LoVo (cell line): ENCODE results near the gene TSPEAR.
A peak's percentile ranks its signal among the peaks of the same experiment; 100 is the strongest.

Source experiments
- DNase-seq: peaks from one replicate; pipeline ENCODE4 v3.0.0-alpha.2; 2016; ENCODE audit warnings: low spot score

TSPEAR gene

GRCh38 chr21:44515359-44516165 is 195.8 kb downstream of the TSPEAR start:
- DNase-seq = no peak

GRCh38 chr21:44514746-44515358 is 196.5 kb downstream of the TSPEAR start:
- DNase-seq = no peak

- no peak for DNase-seq
These were observed 197.2 kb downstream of the TSPEAR start for GRCh38 chr21:44514218-44514520.

GRCh38 chr21:44513389-44514217 is 197.8 kb downstream of the TSPEAR start:
- peak; percentile 33 for DNase-seq

GRCh38 chr21:44512496-44513388 is 198.6 kb downstream of the TSPEAR start:
- no peak for DNase-seq

GRCh38 chr21:44511938-44512275 is 199.5 kb downstream of the TSPEAR start:
- no peak for DNase-seq

- DNase-seq = no peak
These were observed 200.0 kb downstream of the TSPEAR start for GRCh38 chr21:44511219-44511937.

- peak; percentile 68 for DNase-seq
These were observed 200.7 kb downstream of the TSPEAR start for GRCh38 chr21:44510508-44511218.

- DNase-seq = no peak
These were observed 201.3 kb downstream of the TSPEAR start for GRCh38 chr21:44510109-44510507.

- peak; percentile 54 for DNase-seq
These were observed 201.8 kb downstream of the TSPEAR start for GRCh38 chr21:44509539-44509938.

GRCh38 chr21:44508711-44509445 is 202.5 kb downstream of the TSPEAR start:
- DNase-seq = no peak

- no peak for DNase-seq
These were observed 203.0 kb downstream of the TSPEAR start for GRCh38 chr21:44508426-44508710.

GRCh38 chr21:44507673-44508425 is 203.5 kb downstream of the TSPEAR start:
- DNase-seq = no peak

- no peak for DNase-seq
These were observed 204.8 kb downstream of the TSPEAR start for GRCh38 chr21:44506279-44507255.

GRCh38 chr21:44505673-44506278 is 205.6 kb downstream of the TSPEAR start:
- DNase-seq = no peak

GRCh38 chr21:44503901-44504399 is 207.4 kb downstream of the TSPEAR start:
- no peak for DNase-seq
